SK-N-MC (cell line): Measurements from ENCODE around the gene ENG.

Source experiments
- EZH2 ChIP-seq: fragments of 200-600 bp; sonication (generic); IDR thresholded peaks from one replicate; pipeline ENCODE4 v1.6.1; 2017; ENCODE audit warnings: antibody characterized with exemption
- FOXP2 ChIP-seq: optimal IDR thresholded peaks from 2 replicates; pipeline ENCODE3; 2011; ENCODE audit warnings: mild to moderate bottlenecking, moderate library complexity; ENCODE audit not compliant: insufficient read depth; ENCODE audit errors: extremely low read length, control extremely low read depth
- POLR2AphosphoS5 ChIP-seq: IDR thresholded peaks from 2 replicates; pipeline ENCODE4 v1.6.1; 2012; ENCODE audit warnings: mild to moderate bottlenecking, low read depth, low read length, borderline replicate concordance

GRCh38 chr9:127772603-127773002, 81.9 kb downstream of the ENG start:
- no peak for TF ChIP-seq POLR2AphosphoS5
- TF ChIP-seq EZH2, result no peak
- no peak for TF ChIP-seq FOXP2
